SH-SY5Y (cell line): ENCODE results near the gene CAMK2N2.

Experiments used
- GATA2 ChIP-seq: IDR thresholded peaks from 2 replicates; pipeline ENCODE4 v1.6.1; 2011; ENCODE audit warnings: mild to moderate bottlenecking, low read depth, low read length
- GATA3 ChIP-seq: IDR thresholded peaks from 2 replicates; pipeline ENCODE4 v1.6.1; 2011; ENCODE audit warnings: low read depth, mild to moderate bottlenecking, low read length, moderate library complexity

Gene CAMK2N2

DNA sequence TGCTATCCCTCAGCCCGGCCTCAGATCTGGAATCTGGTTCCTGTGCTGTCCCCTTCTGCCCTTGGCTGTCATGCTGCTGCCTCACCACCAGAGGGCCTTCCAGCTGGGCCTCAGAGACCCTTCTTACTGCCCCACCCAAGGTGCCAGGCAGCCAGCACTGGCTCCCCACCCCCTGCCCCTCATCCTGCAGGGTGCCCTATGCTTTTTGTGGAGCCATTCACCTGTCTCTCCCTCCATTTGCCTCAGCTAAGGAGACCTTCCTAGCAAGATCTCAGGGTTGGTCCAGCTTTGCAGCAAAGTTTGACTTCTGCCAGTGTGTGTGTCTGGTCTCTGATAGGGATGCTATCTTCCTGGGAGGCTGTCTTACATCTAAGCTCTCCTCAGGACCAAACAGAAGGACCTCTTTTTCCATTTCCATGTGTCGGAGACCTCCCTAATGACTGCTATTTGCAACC lies 33.8 kb downstream of the CAMK2N2 start:
- TF ChIP-seq GATA2: no peak
- no peak for TF ChIP-seq GATA3

DNA sequence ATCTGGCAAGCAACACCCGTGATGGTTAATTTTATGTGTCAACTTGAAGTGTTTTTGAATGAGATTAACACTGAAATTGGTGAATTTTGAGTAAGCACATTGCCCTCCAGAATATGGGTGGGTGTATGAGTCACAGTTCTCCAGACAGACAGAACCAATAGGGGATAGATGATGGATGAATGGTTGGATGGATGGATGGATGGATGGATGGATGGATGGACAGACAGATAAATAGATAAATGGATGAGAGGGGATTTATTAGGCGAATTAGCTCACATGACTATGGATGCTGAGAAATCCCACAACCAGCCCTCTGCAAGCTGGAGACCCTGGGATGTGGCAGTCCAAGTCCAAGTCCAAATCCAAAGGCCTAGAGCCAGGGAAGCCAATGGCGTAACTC lies 37.4 kb downstream of the CAMK2N2 start:
- TF ChIP-seq GATA3: no peak
- TF ChIP-seq GATA2: no peak

DNA sequence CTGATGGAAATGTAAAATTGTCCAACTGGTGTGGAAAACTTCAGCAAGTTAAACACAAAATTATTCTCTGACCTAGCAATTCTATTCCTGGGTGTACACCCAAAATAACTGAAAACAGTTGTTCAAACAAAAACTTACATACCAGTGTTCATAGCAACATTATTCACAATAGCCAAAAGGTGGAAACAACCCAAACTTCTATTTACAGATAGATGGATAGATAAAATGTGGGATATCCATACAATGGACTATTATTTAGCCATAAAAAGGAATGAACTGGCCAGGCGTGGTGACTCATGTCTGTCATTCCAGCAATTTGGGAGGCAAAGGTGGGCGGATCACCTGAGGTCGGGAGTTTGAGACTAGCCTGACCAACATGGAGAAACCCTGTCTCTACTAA lies 38.8 kb downstream of the CAMK2N2 start:
- TF ChIP-seq GATA3: no peak
- no peak for TF ChIP-seq GATA2

DNA sequence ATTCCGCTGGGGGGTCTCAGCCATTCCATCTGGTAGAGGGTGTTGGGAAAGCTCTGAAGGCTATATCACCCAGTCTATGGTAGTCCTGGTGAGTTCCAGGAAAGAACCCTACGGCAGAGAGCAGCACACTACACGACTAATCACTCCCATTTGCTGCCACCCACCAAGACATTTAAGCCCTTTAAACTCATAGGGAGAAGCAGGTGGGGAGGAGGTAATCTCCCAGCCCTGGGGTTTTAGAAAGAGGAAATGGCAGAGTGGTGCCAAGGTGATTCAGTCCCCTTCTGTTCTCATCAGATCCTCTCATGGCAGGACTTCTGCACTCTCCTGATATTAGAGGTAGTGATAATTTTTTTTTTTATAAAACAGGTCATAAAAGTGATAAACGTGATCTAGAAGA lies 42.5 kb downstream of the CAMK2N2 start:
- TF ChIP-seq GATA3 (no peak), GATA2 (no peak)

DNA sequence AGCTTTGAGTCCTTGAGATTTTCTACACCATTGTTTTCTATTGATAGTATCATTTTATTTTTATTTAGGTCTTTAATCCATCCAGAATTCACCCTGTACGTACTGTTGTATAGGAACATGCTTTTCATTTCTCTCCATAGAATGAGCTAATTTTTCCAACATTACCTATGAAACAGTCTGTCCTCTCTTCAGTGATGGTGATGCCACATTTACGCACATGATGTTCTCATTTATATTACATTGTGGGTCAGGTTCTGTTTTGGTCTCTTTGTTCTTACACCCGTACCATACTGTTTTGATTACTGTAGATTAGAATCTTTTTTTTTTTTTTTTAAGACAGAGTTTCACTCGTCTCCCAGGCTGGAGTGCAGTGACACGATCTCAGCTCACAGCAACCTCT lies 49.6 kb downstream of the CAMK2N2 start:
- TF ChIP-seq GATA2 (no peak), GATA3 (0 out of 2 replicates have a peak, but pooled peaks have one; percentile 7)

DNA sequence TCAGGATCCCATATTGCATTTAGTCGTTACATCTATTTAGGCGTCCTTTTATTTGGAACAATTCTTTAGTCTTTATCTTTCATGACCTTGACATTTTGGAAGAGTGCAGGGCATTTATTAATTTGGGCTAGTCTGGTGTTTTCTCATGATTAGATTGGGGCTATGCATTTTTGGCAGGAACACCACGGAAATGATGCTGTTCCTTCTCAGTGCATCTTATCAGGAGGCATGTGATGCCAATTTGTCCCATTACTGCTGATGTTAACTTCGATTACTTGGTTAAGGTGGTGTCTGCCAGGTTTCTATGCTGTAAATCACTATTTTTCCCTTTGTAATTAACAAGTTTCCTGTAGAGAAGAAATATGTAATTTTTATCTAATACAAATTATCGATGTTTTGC lies 50.1 kb downstream of the CAMK2N2 start:
- TF ChIP-seq GATA2 (peak; percentile 99), GATA3 (peak; percentile 100)
